Neural crest cell (in vitro differentiated cells): Measurements from ENCODE around the gene BAIAP2. TPM values are rescaled to one million over a fixed set of nuclear protein-coding genes. Genes with fewer than 3 reads are reported as not detected.
A peak's percentile ranks its signal among the peaks of the same experiment; 100 is the strongest.

ENCODE experiments used
- DNase-seq: peaks from one replicate; pipeline ENCODE4 v3.0.0; 2021; ENCODE audit warnings: low read depth, mixed read lengths, low spot score
- H3K27ac Mint-ChIP-seq: one replicate; pipeline ENCODE4 v1.8.0; 2021; ENCODE audit warnings: mild to moderate bottlenecking, mixed read lengths; ENCODE audit not compliant: unreplicated experiment
- H3K27me3 Mint-ChIP-seq: 2 replicates; pipeline ENCODE4 v1.8.0; 2021; ENCODE audit warnings: low read depth, mild to moderate bottlenecking, mixed read lengths
- H3K36me3 Mint-ChIP-seq: 2 replicates; pipeline ENCODE4 v1.8.0; 2021; ENCODE audit warnings: low read depth, mild to moderate bottlenecking, mixed read lengths
- H3K4me1 Mint-ChIP-seq: 2 replicates; pipeline ENCODE4 v1.8.0; 2021; ENCODE audit warnings: mixed read lengths
- H3K4me3 Mint-ChIP-seq: one replicate; pipeline ENCODE4 v1.8.0; 2021; ENCODE audit warnings: mild to moderate bottlenecking, mixed read lengths
- H3K9me3 Mint-ChIP-seq: 2 replicates; pipeline ENCODE4 v1.8.0; 2021; ENCODE audit warnings: mixed read lengths
- CTCF ChIP-seq: fragments of 200-600 bp; sonication (generic); conservative IDR thresholded peaks from 2 replicates; pipeline ENCODE4 v1.5.0; 2021; ENCODE audit warnings: antibody characterized with exemption, mild to moderate bottlenecking
- total RNA-seq: library from RNA; stranded (reverse); gene quantifications from 2 replicates; pipeline ENCODE4 v1.2.1, GENCODE V29; 2021

The BAIAP2 gene
- total RNA-seq, 1 donor from 2014 or later = 47.5 TPM

DNA sequence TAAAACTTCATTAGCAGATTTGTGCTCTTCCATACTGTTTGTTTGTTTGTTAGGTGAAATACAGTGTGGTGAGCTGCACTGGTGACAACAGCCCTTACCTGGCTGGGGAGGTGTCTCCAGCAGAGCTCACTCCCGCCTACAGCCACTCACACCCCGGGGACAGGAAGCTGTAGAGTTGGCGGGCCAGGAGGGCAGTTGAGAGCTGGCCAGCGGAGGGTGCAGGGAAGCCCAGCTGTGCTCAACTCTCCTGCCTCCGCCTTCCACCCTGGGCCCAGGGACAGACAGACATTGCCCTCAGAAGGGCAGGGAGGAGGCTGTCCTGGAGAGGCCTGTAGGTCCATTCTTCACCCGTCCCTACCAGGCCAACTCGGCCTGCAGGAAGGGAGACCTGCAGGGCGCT, 81.8 kb downstream of the BAIAP2 start:
- no peak overlapping the region for H3K27ac Mint-ChIP-seq

DNA sequence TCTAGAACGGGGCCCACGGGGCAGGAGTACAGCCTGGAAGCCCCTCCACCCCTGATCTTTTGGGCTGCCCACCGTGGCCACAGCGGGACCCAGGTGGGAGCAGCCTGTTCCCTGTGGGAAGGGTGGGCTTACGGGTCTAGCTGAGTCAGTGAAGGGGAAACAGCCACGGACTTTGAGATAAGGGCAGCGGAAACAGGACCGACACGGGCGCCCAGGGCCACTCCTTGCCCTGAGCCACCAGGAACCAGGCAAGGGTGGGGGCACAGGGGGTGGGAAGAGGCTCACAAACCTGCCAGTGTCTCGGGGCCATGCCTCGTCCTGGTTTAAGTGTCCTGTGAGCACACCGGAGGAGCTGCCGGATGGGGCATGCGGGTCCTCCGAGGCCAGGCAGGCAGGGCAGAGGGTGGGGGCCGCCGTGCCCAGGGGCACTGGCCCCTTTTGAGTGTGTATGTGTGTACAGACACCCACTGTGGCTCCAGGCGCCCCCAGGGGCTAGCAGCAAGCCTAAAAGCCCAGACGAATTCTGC, 82.8 kb downstream of the BAIAP2 start:
- DNase-seq = no peak
- Mint-ChIP-seq H3K27me3 (peaks cover 3% of the 10 kb centered on the region), H3K4me1 (peaks cover 9% of the 10 kb centered on the region), H3K27ac (no peak overlapping the region), H3K4me3 (peak overlapping the region; percentile 33), H3K9me3 (no peaks in the 10 kb centered on the region), H3K36me3 (no peaks in the 10 kb centered on the region)
- TF ChIP-seq CTCF = no peak

More for the DNA sequence above, 81.8 kb downstream of the BAIAP2 start:
- H3K36me3 Mint-ChIP-seq = no peaks in the 10 kb centered on the region
- no peak for TF ChIP-seq CTCF
- no peaks in the 10 kb centered on the region for H3K9me3 Mint-ChIP-seq
- peaks cover 3% of the 10 kb centered on the region for H3K27me3 Mint-ChIP-seq
- peaks cover 9% of the 10 kb centered on the region for H3K4me1 Mint-ChIP-seq
- H3K4me3 Mint-ChIP-seq = no peak overlapping the region
- no peak for DNase-seq

DNA sequence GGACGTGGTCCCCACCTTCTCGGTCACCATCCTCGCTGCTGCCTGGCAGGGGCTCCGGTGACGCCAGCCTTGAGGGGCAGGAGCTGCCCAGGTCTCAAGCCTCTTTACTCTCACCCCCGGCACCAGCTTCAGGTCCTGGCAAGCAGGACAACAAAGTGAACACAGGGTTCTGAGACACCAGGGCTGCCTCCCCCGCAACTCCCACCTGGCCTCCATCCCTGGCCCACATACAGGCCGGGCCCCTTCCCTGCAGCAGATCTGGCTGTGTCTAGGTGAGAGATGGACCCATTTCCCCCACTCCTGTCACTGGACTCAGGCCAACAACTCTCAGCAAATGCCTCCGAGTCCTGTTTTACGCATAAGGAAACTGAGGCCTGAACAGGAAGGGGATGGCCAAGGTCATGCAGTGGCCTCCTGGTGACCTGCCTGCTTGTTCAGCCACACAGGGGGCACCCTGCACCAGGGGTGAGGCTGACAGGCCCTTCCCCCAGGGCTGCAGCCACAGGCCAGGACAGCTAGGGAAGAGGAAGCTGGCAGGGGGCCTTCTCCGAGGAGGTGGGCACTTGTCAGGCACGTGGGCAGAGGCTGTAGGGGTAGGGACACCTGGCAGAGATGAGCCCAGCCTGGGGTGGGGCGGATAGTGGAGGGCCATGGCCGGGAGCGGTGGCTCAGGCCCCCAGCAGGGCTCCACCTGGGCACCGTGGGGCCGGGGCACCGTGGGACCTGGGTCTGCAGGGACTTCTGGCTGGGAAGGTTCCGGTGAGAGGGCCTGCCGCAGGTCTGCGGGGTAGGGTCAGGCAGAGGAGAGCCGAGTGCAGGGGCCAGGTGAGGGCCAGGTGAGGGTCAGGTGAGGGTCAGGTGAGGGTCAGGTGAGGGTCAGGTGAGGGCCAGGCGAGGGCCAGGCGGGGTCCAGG, 83.6 kb downstream of the BAIAP2 start:
- no peak for DNase-seq
- H3K27ac Mint-ChIP-seq = no peak overlapping the region
- peak overlapping the region; percentile 33 for H3K4me3 Mint-ChIP-seq
- no peaks in the 10 kb centered on the region for H3K9me3 Mint-ChIP-seq
- H3K36me3 Mint-ChIP-seq = no peaks in the 10 kb centered on the region
- H3K27me3 Mint-ChIP-seq = peaks cover 3% of the 10 kb centered on the region
- peaks cover 9% of the 10 kb centered on the region for H3K4me1 Mint-ChIP-seq
- TF ChIP-seq CTCF = no peak

GRCh38 chr17:81119223-81120148, 84.5 kb downstream of the BAIAP2 start:
- peaks cover 3% of the 10 kb centered on the region for H3K27me3 Mint-ChIP-seq
- peak overlapping the region; percentile 86 for H3K27ac Mint-ChIP-seq
- no peaks in the 10 kb centered on the region for H3K9me3 Mint-ChIP-seq
- peaks cover 9% of the 10 kb centered on the region for H3K4me1 Mint-ChIP-seq
- peak; percentile 85 for DNase-seq
- peak; percentile 24 for TF ChIP-seq CTCF
- H3K4me3 Mint-ChIP-seq = peak overlapping the region; percentile 34
- no peaks in the 10 kb centered on the region for H3K36me3 Mint-ChIP-seq

DNA sequence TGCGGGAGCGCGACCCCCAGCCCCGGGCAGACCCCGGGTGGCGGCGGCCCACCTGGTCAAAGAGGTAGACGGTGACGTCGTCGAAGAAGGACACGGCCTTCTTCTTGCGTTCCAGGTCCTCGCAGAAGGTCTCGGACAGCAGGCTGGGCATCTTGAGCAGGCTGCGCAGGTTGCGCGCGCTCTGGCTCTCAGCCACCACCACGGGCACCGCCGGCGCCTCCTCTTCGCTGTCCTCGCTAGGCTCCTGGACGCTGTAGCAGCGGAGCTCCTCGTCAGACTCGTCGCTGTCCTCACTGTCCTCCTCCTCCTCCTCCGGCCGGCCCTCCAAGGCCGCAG, 85.2 kb downstream of the BAIAP2 start:
- DNase-seq = no peak
- peaks cover 5% of the 10 kb centered on the region for H3K4me1 Mint-ChIP-seq
- peaks cover 3% of the 10 kb centered on the region for H3K27me3 Mint-ChIP-seq
- H3K4me3 Mint-ChIP-seq = no peak overlapping the region
- H3K27ac Mint-ChIP-seq = no peak overlapping the region
- no peaks in the 10 kb centered on the region for H3K36me3 Mint-ChIP-seq
- no peaks in the 10 kb centered on the region for H3K9me3 Mint-ChIP-seq
- TF ChIP-seq CTCF = peak; percentile 15
